ENCODE measurements around the gene OPCML.

The OPCML gene

GRCh38 chr11:133023232-133023631, 509.1 kb downstream of the OPCML start:
- Mint-ChIP-seq H3K27ac (no peak overlapping the region), H3K4me1 (ENCODE audit: low read depth) (no peaks in the 10 kb centered on the region), H3K9me3 (no peaks in the 10 kb centered on the region), H3K4me3 (no peak overlapping the region), H3K36me3 (ENCODE audit: low read depth) (no peaks in the 10 kb centered on the region), H3K27me3 (ENCODE audit: low read depth) (no peaks in the 10 kb centered on the region)

GRCh38 chr11:133021553-133021952, 510.7 kb downstream of the OPCML start:
- Mint-ChIP-seq H3K36me3 (ENCODE audit: low read depth) (no peaks in the 10 kb centered on the region), H3K4me3 (no peak overlapping the region), H3K9me3 (no peaks in the 10 kb centered on the region), H3K4me1 (ENCODE audit: low read depth) (no peaks in the 10 kb centered on the region), H3K27ac (no peak overlapping the region), H3K27me3 (ENCODE audit: low read depth) (no peaks in the 10 kb centered on the region)

- no peaks in the 10 kb centered on the region for H3K9me3 Mint-ChIP-seq
- no peak overlapping the region for H3K27ac Mint-ChIP-seq
- no peaks in the 10 kb centered on the region for H3K36me3 Mint-ChIP-seq (ENCODE audit: low read depth)
- no peaks in the 10 kb centered on the region for H3K27me3 Mint-ChIP-seq (ENCODE audit: low read depth)
- no peaks in the 10 kb centered on the region for H3K4me1 Mint-ChIP-seq (ENCODE audit: low read depth)
- H3K4me3 Mint-ChIP-seq: no peak overlapping the region
These were observed 512.0 kb downstream of the OPCML start for GRCh38 chr11:133020372-133020714.

- no peaks in the 10 kb centered on the region for H3K9me3 Mint-ChIP-seq
- H3K27me3 Mint-ChIP-seq (ENCODE audit: low read depth): no peaks in the 10 kb centered on the region
- H3K36me3 Mint-ChIP-seq (ENCODE audit: low read depth): no peaks in the 10 kb centered on the region
- H3K27ac Mint-ChIP-seq: no peak overlapping the region
- no peak overlapping the region for H3K4me3 Mint-ChIP-seq
- no peaks in the 10 kb centered on the region for H3K4me1 Mint-ChIP-seq (ENCODE audit: low read depth)
These were observed 512.5 kb downstream of the OPCML start for GRCh38 chr11:133019545-133020371.

GRCh38 chr11:133015457-133015856, 516.8 kb downstream of the OPCML start:
- Mint-ChIP-seq H3K9me3 (no peaks in the 10 kb centered on the region), H3K4me1 (ENCODE audit: low read depth) (no peaks in the 10 kb centered on the region), H3K4me3 (no peak overlapping the region), H3K27me3 (ENCODE audit: low read depth) (no peaks in the 10 kb centered on the region), H3K36me3 (ENCODE audit: low read depth) (no peaks in the 10 kb centered on the region), H3K27ac (no peak overlapping the region)

GRCh38 chr11:133014337-133014736, 518.0 kb downstream of the OPCML start:
- no peak overlapping the region for H3K27ac Mint-ChIP-seq

GRCh38 chr11:133012803-133013202, 519.5 kb downstream of the OPCML start:
- no peak overlapping the region for H3K4me3 Mint-ChIP-seq
- H3K4me1 Mint-ChIP-seq (ENCODE audit: low read depth): no peaks in the 10 kb centered on the region
- H3K27me3 Mint-ChIP-seq (ENCODE audit: low read depth): no peaks in the 10 kb centered on the region
- H3K27ac Mint-ChIP-seq: no peak overlapping the region
- no peaks in the 10 kb centered on the region for H3K9me3 Mint-ChIP-seq
- H3K36me3 Mint-ChIP-seq (ENCODE audit: low read depth): no peaks in the 10 kb centered on the region

More at GRCh38 chr11:133014337-133014736, 518.0 kb downstream of the OPCML start:
- no peaks in the 10 kb centered on the region for H3K9me3 Mint-ChIP-seq
- no peaks in the 10 kb centered on the region for H3K36me3 Mint-ChIP-seq (ENCODE audit: low read depth)
- H3K4me3 Mint-ChIP-seq: no peak overlapping the region
- H3K27me3 Mint-ChIP-seq (ENCODE audit: low read depth): no peaks in the 10 kb centered on the region
- no peaks in the 10 kb centered on the region for H3K4me1 Mint-ChIP-seq (ENCODE audit: low read depth)

- H3K4me1 Mint-ChIP-seq (ENCODE audit: low read depth): no peaks in the 10 kb centered on the region
- no peaks in the 10 kb centered on the region for H3K9me3 Mint-ChIP-seq
- H3K4me3 Mint-ChIP-seq: no peak overlapping the region
- no peaks in the 10 kb centered on the region for H3K36me3 Mint-ChIP-seq (ENCODE audit: low read depth)
- H3K27me3 Mint-ChIP-seq (ENCODE audit: low read depth): no peaks in the 10 kb centered on the region
- no peak overlapping the region for H3K27ac Mint-ChIP-seq
These were observed 520.7 kb downstream of the OPCML start for GRCh38 chr11:133011604-133012003.

- Mint-ChIP-seq H3K27me3 (ENCODE audit: low read depth) (no peaks in the 10 kb centered on the region), H3K9me3 (peaks cover 13% of the 10 kb centered on the region), H3K4me3 (no peak overlapping the region)
These were observed 525.2 kb downstream of the OPCML start for GRCh38 chr11:133007027-133007584.

GRCh38 chr11:133004369-133004768, 527.9 kb downstream of the OPCML start:
- peaks cover 13% of the 10 kb centered on the region for H3K9me3 Mint-ChIP-seq
- H3K36me3 Mint-ChIP-seq (ENCODE audit: low read depth): no peaks in the 10 kb centered on the region
- no peak overlapping the region for H3K4me3 Mint-ChIP-seq
- no peaks in the 10 kb centered on the region for H3K27me3 Mint-ChIP-seq (ENCODE audit: low read depth)
- H3K4me1 Mint-ChIP-seq (ENCODE audit: low read depth): no peaks in the 10 kb centered on the region
- no peak overlapping the region for H3K27ac Mint-ChIP-seq

More at GRCh38 chr11:133007027-133007584, 525.2 kb downstream of the OPCML start:
- Mint-ChIP-seq H3K27ac (no peak overlapping the region), H3K36me3 (ENCODE audit: low read depth) (no peaks in the 10 kb centered on the region), H3K4me1 (ENCODE audit: low read depth) (no peaks in the 10 kb centered on the region)

- no peaks in the 10 kb centered on the region for H3K36me3 Mint-ChIP-seq (ENCODE audit: low read depth)
- H3K27ac Mint-ChIP-seq: no peak overlapping the region
- peaks cover 5% of the 10 kb centered on the region for H3K9me3 Mint-ChIP-seq
- H3K27me3 Mint-ChIP-seq (ENCODE audit: low read depth): peaks cover 2% of the 10 kb centered on the region
- H3K4me1 Mint-ChIP-seq (ENCODE audit: low read depth): no peaks in the 10 kb centered on the region
- H3K4me3 Mint-ChIP-seq: no peak overlapping the region
These were observed 532.8 kb downstream of the OPCML start for GRCh38 chr11:132999516-132999915.

- H3K4me1 Mint-ChIP-seq (ENCODE audit: low read depth): no peaks in the 10 kb centered on the region
- no peaks in the 10 kb centered on the region for H3K36me3 Mint-ChIP-seq (ENCODE audit: low read depth)
- H3K9me3 Mint-ChIP-seq: no peaks in the 10 kb centered on the region
- H3K4me3 Mint-ChIP-seq: no peak overlapping the region
- H3K27ac Mint-ChIP-seq: no peak overlapping the region
- peaks cover 5% of the 10 kb centered on the region for H3K27me3 Mint-ChIP-seq (ENCODE audit: low read depth)
These were observed 533.3 kb downstream of the OPCML start for GRCh38 chr11:132999031-132999430.

GRCh38 chr11:132997396-132997795, 534.9 kb downstream of the OPCML start:
- Mint-ChIP-seq H3K27me3 (ENCODE audit: low read depth) (peaks cover 18% of the 10 kb centered on the region), H3K4me1 (ENCODE audit: low read depth) (no peaks in the 10 kb centered on the region)

GRCh38 chr11:132994966-132995365, 537.3 kb downstream of the OPCML start:
- H3K4me1 Mint-ChIP-seq (ENCODE audit: low read depth): no peaks in the 10 kb centered on the region
- no peaks in the 10 kb centered on the region for H3K9me3 Mint-ChIP-seq
- H3K4me3 Mint-ChIP-seq: no peak overlapping the region
- H3K27ac Mint-ChIP-seq: no peak overlapping the region
- H3K36me3 Mint-ChIP-seq (ENCODE audit: low read depth): no peaks in the 10 kb centered on the region
- H3K27me3 Mint-ChIP-seq (ENCODE audit: low read depth): peaks cover 18% of the 10 kb centered on the region

More at GRCh38 chr11:132997396-132997795, 534.9 kb downstream of the OPCML start:
- H3K4me3 Mint-ChIP-seq: no peak overlapping the region
- H3K36me3 Mint-ChIP-seq (ENCODE audit: low read depth): no peaks in the 10 kb centered on the region
- no peaks in the 10 kb centered on the region for H3K9me3 Mint-ChIP-seq
- no peak overlapping the region for H3K27ac Mint-ChIP-seq

GRCh38 chr11:132993991-132994502, 538.3 kb downstream of the OPCML start:
- no peaks in the 10 kb centered on the region for H3K4me1 Mint-ChIP-seq (ENCODE audit: low read depth)
- H3K9me3 Mint-ChIP-seq: no peaks in the 10 kb centered on the region
- no peaks in the 10 kb centered on the region for H3K36me3 Mint-ChIP-seq (ENCODE audit: low read depth)
- no peak overlapping the region for H3K27ac Mint-ChIP-seq
- peaks cover 18% of the 10 kb centered on the region for H3K27me3 Mint-ChIP-seq (ENCODE audit: low read depth)
- H3K4me3 Mint-ChIP-seq: no peak overlapping the region

All from T-helper 1 cell treated with Interleukin-12 subunit alpha and Interleukin-12 subunit beta and Interleukin-4 antibody, amounts not matched to agents 30 μg/mL and 1 μg/mL, for 36 hours (primary cell).